ENCODE results near the gene ATP10A. TPM values are rescaled to one million over a fixed set of nuclear protein-coding genes. Genes with fewer than 3 reads are reported as not detected.

The ATP10A gene
- total RNA-seq, 4 donors from 2014 or later = 3.8 to 7.1 (median 5.2) TPM

DNA sequence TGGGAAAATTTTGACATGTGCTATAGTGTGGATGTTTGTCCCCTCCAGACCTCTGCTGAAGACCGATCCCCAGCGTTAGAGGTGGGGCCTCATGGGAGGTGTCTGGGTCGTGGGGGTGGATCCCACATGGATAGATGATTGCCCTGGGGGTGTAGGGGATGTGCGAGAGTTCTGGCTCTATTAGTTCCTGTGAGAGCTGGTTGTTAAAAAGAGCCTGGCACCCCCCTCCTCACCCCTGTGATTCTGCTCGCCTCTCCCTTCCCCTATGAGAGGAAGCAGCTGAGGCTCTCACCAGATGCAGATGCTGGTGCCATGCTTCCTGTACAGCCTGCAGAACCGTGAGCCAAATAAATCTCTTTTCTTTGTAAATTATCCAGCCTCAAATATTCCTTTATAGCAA lies 67.4 kb downstream of the ATP10A start:
- Histone ChIP-seq H3K36me3 (no peaks in the 10 kb centered on the region), H3K27me3 (no peaks in the 10 kb centered on the region), H3K27ac (peak overlapping the region; percentile 86), H3K4me1 (peaks cover 41% of the 10 kb centered on the region), H3K4me3 (no peak overlapping the region), H3K9me3 (no peaks in the 10 kb centered on the region)
- DNase-seq (ENCODE audit: low spot score in 2 of 2) = no peak
- no peak for TF ChIP-seq EP300 (IDR thresholded peaks at IDR 0.05)
- TF ChIP-seq, protein P1, sequence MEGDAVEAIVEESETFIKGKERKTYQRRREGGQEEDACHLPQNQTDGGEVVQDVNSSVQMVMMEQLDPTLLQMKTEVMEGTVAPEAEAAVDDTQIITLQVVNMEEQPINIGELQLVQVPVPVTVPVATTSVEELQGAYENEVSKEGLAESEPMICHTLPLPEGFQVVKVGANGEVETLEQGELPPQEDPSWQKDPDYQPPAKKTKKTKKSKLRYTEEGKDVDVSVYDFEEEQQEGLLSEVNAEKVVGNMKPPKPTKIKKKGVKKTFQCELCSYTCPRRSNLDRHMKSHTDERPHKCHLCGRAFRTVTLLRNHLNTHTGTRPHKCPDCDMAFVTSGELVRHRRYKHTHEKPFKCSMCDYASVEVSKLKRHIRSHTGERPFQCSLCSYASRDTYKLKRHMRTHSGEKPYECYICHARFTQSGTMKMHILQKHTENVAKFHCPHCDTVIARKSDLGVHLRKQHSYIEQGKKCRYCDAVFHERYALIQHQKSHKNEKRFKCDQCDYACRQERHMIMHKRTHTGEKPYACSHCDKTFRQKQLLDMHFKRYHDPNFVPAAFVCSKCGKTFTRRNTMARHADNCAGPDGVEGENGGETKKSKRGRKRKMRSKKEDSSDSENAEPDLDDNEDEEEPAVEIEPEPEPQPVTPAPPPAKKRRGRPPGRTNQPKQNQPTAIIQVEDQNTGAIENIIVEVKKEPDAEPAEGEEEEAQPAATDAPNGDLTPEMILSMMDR (IDR thresholded peaks at IDR 0.05) = no peak
- TF ChIP-seq POLR2A (IDR thresholded peaks at IDR 0.05) = no peak
- 45% methylated on average over 5 of the region's 6 CpGs for WGBS

DNA sequence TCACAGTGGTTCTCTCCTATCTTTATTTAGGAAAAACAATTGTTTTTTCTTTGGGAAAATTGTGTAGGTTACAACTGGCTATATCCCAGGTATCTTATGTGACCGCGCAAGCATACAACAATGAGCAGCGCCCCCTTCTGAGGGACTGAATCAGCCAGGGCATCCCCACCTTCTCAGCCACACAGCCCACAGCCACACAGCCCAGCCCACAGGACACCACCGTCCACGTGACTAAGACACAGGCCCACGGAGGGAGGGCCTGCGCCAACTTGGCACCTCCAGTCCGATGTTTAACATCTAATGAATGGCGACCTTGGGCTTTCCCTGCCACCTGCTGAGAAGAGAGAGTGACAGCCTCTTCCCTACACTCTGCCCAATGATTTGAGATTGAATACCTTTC lies 68.1 kb downstream of the ATP10A start:
- no peak for DNase-seq (ENCODE audit: low spot score in 2 of 2)
- TF ChIP-seq POLR2A (IDR thresholded peaks at IDR 0.05) (no peak), EP300 (IDR thresholded peaks at IDR 0.05) (no peak), POLR2AphosphoS5 (IDR thresholded peaks at IDR 0.05) (no peak)
- TF ChIP-seq, protein P1 (IDR thresholded peaks at IDR 0.05) = no peak
- H3K4me1 ChIP-seq = peaks cover 41% of the 10 kb centered on the region
- no peak overlapping the region for H3K27ac ChIP-seq
- H3K4me3 ChIP-seq = no peak overlapping the region
- 81% methylated on average over 9 of the region's 9 CpGs for WGBS
- H3K36me3 ChIP-seq = no peaks in the 10 kb centered on the region
- H3K9me3 ChIP-seq = no peaks in the 10 kb centered on the region
- H3K27me3 ChIP-seq = no peaks in the 10 kb centered on the region

DNA sequence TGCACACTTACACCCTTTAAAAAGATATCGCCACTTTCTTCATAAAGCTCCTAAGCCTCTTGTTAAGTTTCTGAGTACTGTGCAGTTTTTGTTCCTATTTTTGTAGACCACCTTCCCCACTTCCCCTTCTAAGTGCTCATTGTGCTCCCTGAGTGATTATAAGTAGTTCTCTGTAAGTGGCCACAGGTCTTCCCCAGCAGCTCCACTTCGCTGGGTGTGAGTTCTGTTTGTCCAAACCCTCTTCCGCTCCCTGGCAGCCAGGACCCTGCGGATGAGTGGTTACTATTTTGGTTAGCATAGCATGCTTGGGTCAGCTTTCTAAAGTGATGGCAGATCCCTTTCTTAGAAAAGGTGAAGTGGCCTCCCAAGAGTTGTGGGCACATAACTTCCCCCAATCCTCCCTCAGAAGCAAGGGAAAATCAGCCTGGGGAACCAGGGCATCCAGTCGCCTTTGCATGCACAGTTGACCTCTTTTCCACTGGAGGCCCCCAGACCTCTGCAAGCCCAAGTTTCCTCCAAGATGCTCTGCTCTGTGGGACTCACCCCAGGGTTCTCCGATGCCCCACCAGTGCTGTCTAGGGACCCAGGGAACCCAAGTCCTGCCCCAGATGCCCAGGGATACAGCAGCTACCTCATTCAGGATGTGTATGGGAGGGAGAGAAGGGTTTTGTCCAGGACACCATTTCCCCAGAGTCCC lies 69.6 kb downstream of the ATP10A start:
- no peak overlapping the region for H3K27ac ChIP-seq
- DNase-seq (ENCODE audit: low spot score in 2 of 2) = no peak
- peaks cover 52% of the 10 kb centered on the region for H3K4me1 ChIP-seq
- TF ChIP-seq POLR2AphosphoS5 (IDR thresholded peaks at IDR 0.05) (no peak), EP300 (IDR thresholded peaks at IDR 0.05) (no peak), POLR2A (IDR thresholded peaks at IDR 0.05) (no peak)
- TF ChIP-seq, protein P1 (IDR thresholded peaks at IDR 0.05) = no peak
- H3K4me3 ChIP-seq = no peak overlapping the region
- H3K36me3 ChIP-seq = no peaks in the 10 kb centered on the region
- no peaks in the 10 kb centered on the region for H3K27me3 ChIP-seq
- WGBS = 91% methylated on average over 6 of the region's 6 CpGs
- H3K9me3 ChIP-seq = no peaks in the 10 kb centered on the region

DNA sequence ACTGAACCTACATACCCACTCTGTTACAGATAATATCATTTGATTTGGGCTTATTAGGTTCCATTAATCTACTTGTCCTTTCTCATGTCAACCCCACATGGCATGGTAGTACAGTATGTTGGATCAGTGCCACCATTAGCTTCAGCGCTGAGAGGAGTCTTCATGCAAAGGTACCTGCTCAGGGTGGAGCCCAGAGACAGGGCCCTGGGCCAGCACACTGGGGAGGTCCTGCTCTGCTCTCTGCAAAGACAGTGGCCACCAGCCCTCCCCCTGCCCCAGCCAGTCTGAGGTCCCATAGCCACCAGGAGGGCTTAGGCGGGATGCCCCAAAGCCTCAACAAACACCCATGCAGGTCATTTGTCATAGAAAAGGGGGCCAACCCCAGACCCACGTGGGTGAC lies 71.0 kb downstream of the ATP10A start:
- no peaks in the 10 kb centered on the region for H3K9me3 ChIP-seq
- H3K4me3 ChIP-seq = no peak overlapping the region
- DNase-seq (ENCODE audit: low spot score in 2 of 2) = peak in 1 of 2 donors; percentile 53
- H3K4me1 ChIP-seq = peaks cover 49% of the 10 kb centered on the region
- peak overlapping the region; percentile 11 for H3K27ac ChIP-seq
- H3K27me3 ChIP-seq = no peaks in the 10 kb centered on the region
- no peaks in the 10 kb centered on the region for H3K36me3 ChIP-seq
- no peak for TF ChIP-seq EP300 (IDR thresholded peaks at IDR 0.05)
- TF ChIP-seq POLR2AphosphoS5 (IDR thresholded peaks at IDR 0.05) = no peak
- TF ChIP-seq POLR2A (IDR thresholded peaks at IDR 0.05) = no peak
- TF ChIP-seq, protein P1 (IDR thresholded peaks at IDR 0.05) = no peak
- 42% methylated on average over 2 of the region's 3 CpGs for WGBS

DNA sequence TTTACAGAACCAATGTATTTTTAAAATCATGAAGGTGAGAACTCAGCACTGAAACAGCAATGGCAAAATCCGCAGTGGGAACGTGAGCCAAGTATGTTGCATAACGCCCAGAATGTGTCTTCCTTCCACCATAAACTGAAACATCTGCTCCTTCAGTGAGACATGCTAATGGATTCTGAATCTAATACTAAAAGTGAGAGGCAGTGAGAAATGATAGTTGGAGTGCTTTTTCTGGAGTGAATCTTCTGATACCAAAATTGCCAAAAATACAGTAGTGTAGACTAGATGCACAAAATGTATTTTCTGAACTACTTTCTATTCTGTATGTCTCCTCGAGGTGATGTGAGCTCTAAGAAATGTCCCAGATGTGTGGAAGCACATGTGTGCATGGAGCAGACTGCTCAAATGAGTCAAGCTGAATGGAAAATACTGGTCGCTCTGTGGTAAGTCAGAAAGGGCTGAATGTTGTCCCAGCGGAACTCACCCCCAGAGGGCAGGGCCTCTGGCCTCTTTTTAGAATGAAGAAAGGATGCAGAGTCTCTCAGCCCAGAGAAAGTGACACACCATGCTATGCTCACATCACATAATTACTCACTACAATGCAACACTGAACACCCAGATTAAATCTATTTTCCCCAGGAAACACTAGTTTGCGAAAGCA lies 73.0 kb downstream of the ATP10A start:
- DNase-seq (ENCODE audit: low spot score in 2 of 2) = peak in 1 of 2 donors; percentile 82
- no peaks in the 10 kb centered on the region for H3K36me3 ChIP-seq
- H3K27ac ChIP-seq = peak overlapping the region; percentile 80
- no peaks in the 10 kb centered on the region for H3K27me3 ChIP-seq
- H3K4me1 ChIP-seq = peaks cover 49% of the 10 kb centered on the region
- H3K4me3 ChIP-seq = no peak overlapping the region
- WGBS = 34% methylated on average over 7 of the region's 7 CpGs
- TF ChIP-seq, protein P1 (IDR thresholded peaks at IDR 0.05) = peak in 1 of 2 donors; percentile 7
- no peak for TF ChIP-seq POLR2A (IDR thresholded peaks at IDR 0.05)
- TF ChIP-seq POLR2AphosphoS5 (IDR thresholded peaks at IDR 0.05) = peak in 2 of 3 donors; percentile 43 to 56
- H3K9me3 ChIP-seq = no peaks in the 10 kb centered on the region
